Transverse colon (tissue), 4 donors: ENCODE measurements around the gene HMG20B.

Experiments used
- CTCF ChIP-seq, 5 experiments: fragments of 200-600 bp in 3 of 5; fragments of 450-650 bp in 2 of 5; sonication (generic) in 3 of 5; IDR thresholded peaks; 1 replicate in 2 of 5; 2 replicates in 3 of 5; pipeline ENCODE4 v1.5.1; 2016 to 2017; ENCODE audit warnings: antibody characterized with exemption in 5 of 5, inconsistent platforms in 3 of 5, mild to moderate bottlenecking in 2 of 5, moderate library complexity in 1 of 5
- POLR2AphosphoS5 ChIP-seq, 3 donors: sonication (generic); formaldehyde crosslinking; IDR thresholded peaks; one replicate each; pipeline ENCODE4 v1.6.1; 2016; ENCODE audit warnings: antibody characterized with exemption in 3 of 3

- no peak for TF ChIP-seq POLR2AphosphoS5 (IDR thresholded peaks at IDR 0.05)
- no peak for TF ChIP-seq CTCF (IDR thresholded peaks at IDR 0.05)
These were observed 48.9 kb downstream of the HMG20B start for GRCh38 chr19:3621689-3622088.
